Epithelial cell of proximal tubule (primary cell): Measurements from ENCODE around the gene ATP2B3. TPM values are rescaled to one million over a fixed set of nuclear protein-coding genes. Genes with fewer than 3 reads are reported as not detected.

Source experiments
- DNase-seq: peaks from one replicate; pipeline ENCODE4 v3.0.0-alpha.2; 2011; ENCODE audit warnings: low read depth
- H3K4me3 ChIP-seq: 2 replicates; pipeline ENCODE4 v1.5.1; 2011; ENCODE audit warnings: low read depth, mild to moderate bottlenecking, low read length
- CTCF ChIP-seq: conservative IDR thresholded peaks from 2 replicates; pipeline ENCODE4 v1.5.1; 2012; ENCODE audit warnings: low read depth, mild to moderate bottlenecking, low read length
- total RNA-seq: library from RNA; depleted of rRNA; stranded (reverse); fragments of >200 nt; gene quantifications from 2 replicates; pipeline ENCODE4 v1.2.3, GENCODE V29; 2015

ATP2B3 gene
- total RNA-seq, 1 donor from 2014 or later: not detected

GRCh38 chrX:153512501-153512893 lies 4.9 kb upstream of the ATP2B3 start:
- DNase-seq: no peak
- no peak overlapping the region for H3K4me3 ChIP-seq
- TF ChIP-seq CTCF: no peak

GRCh38 chrX:153513265-153513664 lies 4.2 kb upstream of the ATP2B3 start:
- TF ChIP-seq CTCF: no peak
- no peak for DNase-seq
- H3K4me3 ChIP-seq: no peak overlapping the region

- TF ChIP-seq CTCF: no peak
- no peak for DNase-seq
- H3K4me3 ChIP-seq: no peak overlapping the region
These were observed 3.2 kb upstream of the ATP2B3 start for GRCh38 chrX:153514259-153514658.

- no peak for DNase-seq
- TF ChIP-seq CTCF: no peak
- H3K4me3 ChIP-seq: no peak overlapping the region
These were observed 2.0 kb upstream of the ATP2B3 start for GRCh38 chrX:153515435-153515834.

- no peak for TF ChIP-seq CTCF
These were observed 1.4 kb upstream of the ATP2B3 start for GRCh38 chrX:153516073-153516472.

GRCh38 chrX:153517946-153518834 lies 748 bp downstream of the ATP2B3 start:
- H3K4me3 ChIP-seq: no peak overlapping the region
- TF ChIP-seq CTCF: no peak
- DNase-seq: no peak

More at GRCh38 chrX:153516073-153516472, 1.4 kb upstream of the ATP2B3 start:
- DNase-seq: no peak
- no peak overlapping the region for H3K4me3 ChIP-seq
